Activated CD4-positive, alpha-beta memory T cell treated with anti-CD3 and anti-CD28 coated beads for 36 hours (primary cell): ENCODE data around the gene SGCD. TPM values are rescaled to one million over a fixed set of nuclear protein-coding genes. Genes with fewer than 3 reads are reported as not detected.

Source experiments
- CTCF ChIA-PET: fragments of 350-600 bp; sonication (Branson Sonifier 250); formaldehyde crosslinking; loops from one replicate; lab custom pipeline; 2021; ENCODE audit warnings: antibody characterized with exemption, inconsistent platforms; lab: Charles Lee
- POLR2A ChIA-PET: fragments of 350-600 bp; sonication (Branson Sonifier 250); formaldehyde crosslinking; loops from one replicate; lab custom pipeline; 2021; ENCODE audit warnings: antibody characterized with exemption; lab: Charles Lee
- DNase-seq: peaks from one replicate; pipeline ENCODE4 v3.0.0-alpha.2; 2020
- H3K27ac Mint-ChIP-seq: one replicate; pipeline ENCODE4 v1.8.0; 2021; ENCODE audit warnings: mixed read lengths
- H3K27me3 Mint-ChIP-seq: one replicate; pipeline ENCODE4 v1.8.0; 2021; ENCODE audit warnings: mixed read lengths
- H3K36me3 Mint-ChIP-seq: one replicate; pipeline ENCODE4 v1.8.0; 2021; ENCODE audit warnings: mixed read lengths
- H3K4me1 Mint-ChIP-seq: one replicate; pipeline ENCODE4 v1.8.0; 2021; ENCODE audit warnings: low read depth, mixed read lengths
- H3K4me3 Mint-ChIP-seq: one replicate; pipeline ENCODE4 v1.8.0; 2021; ENCODE audit warnings: mild to moderate bottlenecking, mixed read lengths
- H3K9me3 Mint-ChIP-seq: one replicate; pipeline ENCODE4 v1.8.0; 2021; ENCODE audit warnings: mixed read lengths
- intact Hi-C: fragments of 100-400 bp; cut with micrococcal nuclease; formaldehyde crosslinking; loops from one replicate; pipeline ENCODE4 v1.15.1; 2023
- total RNA-seq, 2 experiments: library from RNA; stranded (reverse); gene quantifications; one replicate each; pipeline ENCODE4 v1.2.3, GENCODE V29; 2021

Gene SGCD
- total RNA-seq: not detected

- Mint-ChIP-seq H3K27ac (no peak within 1 kb of the TSS), H3K4me3 (no peak within 1 kb of the TSS), H3K27me3 (peaks cover 9% of the 10 kb centered on the region), H3K36me3 (no peaks in the 10 kb centered on the region), H3K9me3 (no peaks in the 10 kb centered on the region), H3K4me1 (no peaks in the 10 kb centered on the region)
- POLR2A ChIA-PET: no interaction called here
- no peak for DNase-seq
- CTCF ChIA-PET: no interaction called here
- intact Hi-C loops: no loop called here
These were observed at the start of gene SGCD for GRCh38 chr5:156326718-156327259. Gene SGCD, plus strand, starts transcription at chr5:156327164.

- Mint-ChIP-seq H3K4me1 (no peaks in the 10 kb centered on the region), H3K27ac (no peak overlapping the region), H3K36me3 (no peaks in the 10 kb centered on the region), H3K9me3 (no peaks in the 10 kb centered on the region), H3K27me3 (no peaks in the 10 kb centered on the region), H3K4me3 (no peak overlapping the region)
- ChIA-PET POLR2A (no interaction called here), CTCF (no interaction called here)
- intact Hi-C loops: no loop called here
- no peak for DNase-seq
These were observed 49.7 kb upstream of the SGCD start for GRCh38 chr5:156277290-156277689.

GRCh38 chr5:156295431-156295830 lies 31.5 kb upstream of the SGCD start:
- H3K9me3 Mint-ChIP-seq: peaks cover 3% of the 10 kb centered on the region
- no peaks in the 10 kb centered on the region for H3K27me3 Mint-ChIP-seq
- ChIA-PET POLR2A (no interaction called here), CTCF (no interaction called here)
- DNase-seq: no peak
- peaks cover 2% of the 10 kb centered on the region for H3K36me3 Mint-ChIP-seq
- intact Hi-C loops: no loop called here
- no peaks in the 10 kb centered on the region for H3K4me1 Mint-ChIP-seq
- no peak overlapping the region for H3K4me3 Mint-ChIP-seq
- no peak overlapping the region for H3K27ac Mint-ChIP-seq

- no peaks in the 10 kb centered on the region for H3K36me3 Mint-ChIP-seq
- H3K27me3 Mint-ChIP-seq: no peaks in the 10 kb centered on the region
- ChIA-PET POLR2A (no interaction called here), CTCF (no interaction called here)
- no peak overlapping the region for H3K4me3 Mint-ChIP-seq
- H3K27ac Mint-ChIP-seq: no peak overlapping the region
- intact Hi-C loops: no loop called here
- H3K9me3 Mint-ChIP-seq: peaks cover 13% of the 10 kb centered on the region
- H3K4me1 Mint-ChIP-seq: no peaks in the 10 kb centered on the region
- DNase-seq: no peak
These were observed 16.8 kb upstream of the SGCD start for GRCh38 chr5:156310115-156310514.

GRCh38 chr5:156312897-156313694 lies 13.9 kb upstream of the SGCD start:
- no peak overlapping the region for H3K4me3 Mint-ChIP-seq
- POLR2A ChIA-PET: no interaction called here

GRCh38 chr5:156314416-156314815 lies 12.5 kb upstream of the SGCD start:
- POLR2A ChIA-PET: no interaction called here
- Mint-ChIP-seq H3K36me3 (no peaks in the 10 kb centered on the region), H3K9me3 (no peaks in the 10 kb centered on the region)

More at GRCh38 chr5:156312897-156313694, 13.9 kb upstream of the SGCD start:
- H3K27ac Mint-ChIP-seq: no peak overlapping the region
- H3K27me3 Mint-ChIP-seq: no peaks in the 10 kb centered on the region
- no peaks in the 10 kb centered on the region for H3K9me3 Mint-ChIP-seq
- intact Hi-C loops: no loop called here
- H3K36me3 Mint-ChIP-seq: no peaks in the 10 kb centered on the region
- H3K4me1 Mint-ChIP-seq: no peaks in the 10 kb centered on the region
- DNase-seq: no peak
- CTCF ChIA-PET: no interaction called here

GRCh38 chr5:156322666-156323065 lies 4.3 kb upstream of the SGCD start:
- Mint-ChIP-seq H3K27me3 (peaks cover 9% of the 10 kb centered on the region), H3K9me3 (no peaks in the 10 kb centered on the region), H3K27ac (no peak overlapping the region), H3K4me3 (no peak overlapping the region), H3K4me1 (no peaks in the 10 kb centered on the region), H3K36me3 (no peaks in the 10 kb centered on the region)
- intact Hi-C loops: no loop called here
- POLR2A ChIA-PET: no interaction called here
- CTCF ChIA-PET: no interaction called here
- no peak for DNase-seq

More at GRCh38 chr5:156314416-156314815, 12.5 kb upstream of the SGCD start:
- intact Hi-C loops: no loop called here
- H3K4me1 Mint-ChIP-seq: no peaks in the 10 kb centered on the region
- H3K27me3 Mint-ChIP-seq: no peaks in the 10 kb centered on the region
- no peak for DNase-seq
- H3K27ac Mint-ChIP-seq: no peak overlapping the region
- H3K4me3 Mint-ChIP-seq: no peak overlapping the region
- CTCF ChIA-PET: no interaction called here

- POLR2A ChIA-PET: no interaction called here
- intact Hi-C loops: no loop called here
- H3K4me3 Mint-ChIP-seq: no peak overlapping the region
These were observed 332 bp downstream of the SGCD start for GRCh38 chr5:156327296-156327695.

GRCh38 chr5:156328161-156328560 lies 1.2 kb downstream of the SGCD start:
- Mint-ChIP-seq H3K4me3 (no peak overlapping the region), H3K27me3 (peaks cover 9% of the 10 kb centered on the region)
- POLR2A ChIA-PET: interaction anchor here (1.3 kb wide), 1 partner anchor 19 kb away, joined by 4 read pairs; no protein-coding TSS in a partner anchor

More at GRCh38 chr5:156327296-156327695, 332 bp downstream of the SGCD start:
- no peaks in the 10 kb centered on the region for H3K36me3 Mint-ChIP-seq
- H3K27ac Mint-ChIP-seq: no peak overlapping the region
- CTCF ChIA-PET: no interaction called here
- H3K4me1 Mint-ChIP-seq: no peaks in the 10 kb centered on the region
- H3K9me3 Mint-ChIP-seq: no peaks in the 10 kb centered on the region
- DNase-seq: no peak
- H3K27me3 Mint-ChIP-seq: peaks cover 9% of the 10 kb centered on the region

GRCh38 chr5:156328766-156329165 lies 1.8 kb downstream of the SGCD start:
- intact Hi-C loops: no loop called here
- peaks cover 9% of the 10 kb centered on the region for H3K27me3 Mint-ChIP-seq
- ChIA-PET CTCF (no interaction called here), POLR2A (interaction anchor here (1.3 kb wide), 1 partner anchor 19 kb away, joined by 4 read pairs; no protein-coding TSS in a partner anchor)
- no peaks in the 10 kb centered on the region for H3K9me3 Mint-ChIP-seq
- no peak overlapping the region for H3K4me3 Mint-ChIP-seq
- no peak for DNase-seq
- no peaks in the 10 kb centered on the region for H3K4me1 Mint-ChIP-seq
- H3K27ac Mint-ChIP-seq: no peak overlapping the region
- no peaks in the 10 kb centered on the region for H3K36me3 Mint-ChIP-seq

More at GRCh38 chr5:156328161-156328560, 1.2 kb downstream of the SGCD start:
- no peak for DNase-seq
- Mint-ChIP-seq H3K9me3 (no peaks in the 10 kb centered on the region), H3K36me3 (no peaks in the 10 kb centered on the region), H3K27ac (no peak overlapping the region), H3K4me1 (no peaks in the 10 kb centered on the region)
- CTCF ChIA-PET: no interaction called here
- intact Hi-C loops: no loop called here

GRCh38 chr5:156329171-156329611 lies 2.2 kb downstream of the SGCD start:
- H3K27me3 Mint-ChIP-seq: peaks cover 9% of the 10 kb centered on the region
- CTCF ChIA-PET: no interaction called here
- intact Hi-C loops: no loop called here
- no peaks in the 10 kb centered on the region for H3K4me1 Mint-ChIP-seq
- no peak overlapping the region for H3K4me3 Mint-ChIP-seq
- no peaks in the 10 kb centered on the region for H3K9me3 Mint-ChIP-seq
- H3K36me3 Mint-ChIP-seq: no peaks in the 10 kb centered on the region
- H3K27ac Mint-ChIP-seq: no peak overlapping the region
- DNase-seq: no peak
- POLR2A ChIA-PET: no interaction called here

GRCh38 chr5:156330141-156330870 lies 3.3 kb downstream of the SGCD start:
- ChIA-PET CTCF (no interaction called here), POLR2A (no interaction called here)
- no peaks in the 10 kb centered on the region for H3K36me3 Mint-ChIP-seq
- no peaks in the 10 kb centered on the region for H3K9me3 Mint-ChIP-seq
- H3K27me3 Mint-ChIP-seq: peaks cover 9% of the 10 kb centered on the region
- no peaks in the 10 kb centered on the region for H3K4me1 Mint-ChIP-seq
- H3K4me3 Mint-ChIP-seq: no peak overlapping the region
- DNase-seq: no peak
- no peak overlapping the region for H3K27ac Mint-ChIP-seq
- intact Hi-C loops: no loop called here
